ENCODE data around the gene NDUFB10. TPM values are rescaled to one million over a fixed set of nuclear protein-coding genes. Genes with fewer than 3 reads are reported as not detected.

NDUFB10 gene
- total RNA-seq, 1 donor from 2014 or later: 153 TPM

GRCh38 chr16:1924095-1924494 lies 35.2 kb upstream of the NDUFB10 start:
- Histone ChIP-seq H4K20me1 (ENCODE audit: insufficient read depth, low read length) (no peaks in the 10 kb centered on the region), H3K4me2 (ENCODE audit: low read length) (no peak overlapping the region), H2AFZ (ENCODE audit: low read depth, low read length) (no peak overlapping the region), H3K27me3 (ENCODE audit: insufficient read depth, low read length) (peaks cover 38% of the 10 kb centered on the region), H3K4me3 (ENCODE audit: insufficient read depth, low read depth, low read length) (no peak overlapping the region), H3K79me2 (ENCODE audit: insufficient read depth, low read length) (no peaks in the 10 kb centered on the region), H3K27ac (ENCODE audit: low read depth, low read length) (no peak overlapping the region), H3K36me3 (ENCODE audit: insufficient read depth, low read length) (no peaks in the 10 kb centered on the region), H3K9me3 (ENCODE audit: insufficient read depth, low read depth, low read length) (no peaks in the 10 kb centered on the region), H3K4me1 (ENCODE audit: insufficient read depth, low read length) (peaks cover 2% of the 10 kb centered on the region), H3K9ac (ENCODE audit: low read length) (no peak overlapping the region)
- no peaks in the 10 kb centered on the region for H3K9me3 Mint-ChIP-seq (ENCODE audit: unreplicated experiment)
- H3K36me3 Mint-ChIP-seq (ENCODE audit: low read depth, unreplicated experiment): no peaks in the 10 kb centered on the region
- peaks cover 36% of the 10 kb centered on the region for H3K27me3 Mint-ChIP-seq (ENCODE audit: low read depth, unreplicated experiment)
- TF ChIP-seq CTCF (IDR thresholded peaks at IDR 0.05; ENCODE audit: insufficient read depth, low read depth, low read length): no peak
- no peak for TF ChIP-seq EZH2 (IDR thresholded peaks at IDR 0.05; ENCODE audit: insufficient read depth, low read length)
- peaks cover 2% of the 10 kb centered on the region for H3K4me1 Mint-ChIP-seq (ENCODE audit: low read depth, unreplicated experiment)
- H3K27ac Mint-ChIP-seq (ENCODE audit: unreplicated experiment): no peak overlapping the region
- H3K4me3 Mint-ChIP-seq (ENCODE audit: unreplicated experiment): no peak overlapping the region
- DNase-seq (ENCODE audit: low read depth): no peak
- FAIRE-seq: no peak

GRCh38 chr16:1926271-1926670 lies 33.1 kb upstream of the NDUFB10 start:
- Mint-ChIP-seq H3K9me3 (ENCODE audit: unreplicated experiment) (no peaks in the 10 kb centered on the region), H3K36me3 (ENCODE audit: low read depth, unreplicated experiment) (no peaks in the 10 kb centered on the region), H3K4me3 (ENCODE audit: unreplicated experiment) (no peak overlapping the region), H3K27ac (ENCODE audit: unreplicated experiment) (no peak overlapping the region), H3K27me3 (ENCODE audit: low read depth, unreplicated experiment) (peaks cover 26% of the 10 kb centered on the region), H3K4me1 (ENCODE audit: low read depth, unreplicated experiment) (peaks cover under 1% of the 10 kb centered on the region)
- Histone ChIP-seq H2AFZ (ENCODE audit: low read depth, low read length) (no peak overlapping the region), H3K4me1 (ENCODE audit: insufficient read depth, low read length) (peaks cover 6% of the 10 kb centered on the region), H3K9ac (ENCODE audit: low read length) (no peak overlapping the region), H3K9me3 (ENCODE audit: insufficient read depth, low read depth, low read length) (no peaks in the 10 kb centered on the region), H3K27ac (ENCODE audit: low read depth, low read length) (no peak overlapping the region), H3K79me2 (ENCODE audit: insufficient read depth, low read length) (no peaks in the 10 kb centered on the region), H3K27me3 (ENCODE audit: insufficient read depth, low read length) (peaks cover 17% of the 10 kb centered on the region), H3K4me2 (ENCODE audit: low read length) (no peak overlapping the region), H3K36me3 (ENCODE audit: insufficient read depth, low read length) (no peaks in the 10 kb centered on the region), H3K4me3 (ENCODE audit: insufficient read depth, low read depth, low read length) (no peak overlapping the region), H4K20me1 (ENCODE audit: insufficient read depth, low read length) (no peaks in the 10 kb centered on the region)
- DNase-seq (ENCODE audit: low read depth): no peak
- no peak for FAIRE-seq
- TF ChIP-seq CTCF (IDR thresholded peaks at IDR 0.05; ENCODE audit: insufficient read depth, low read depth, low read length): no peak
- no peak for TF ChIP-seq EZH2 (IDR thresholded peaks at IDR 0.05; ENCODE audit: insufficient read depth, low read length)

GRCh38 chr16:1929105-1929504 lies 30.2 kb upstream of the NDUFB10 start:
- Mint-ChIP-seq H3K4me3 (ENCODE audit: unreplicated experiment) (peak overlapping the region; percentile 79), H3K4me1 (ENCODE audit: low read depth, unreplicated experiment) (no peaks in the 10 kb centered on the region), H3K27me3 (ENCODE audit: low read depth, unreplicated experiment) (peaks cover 18% of the 10 kb centered on the region), H3K9me3 (ENCODE audit: unreplicated experiment) (no peaks in the 10 kb centered on the region), H3K27ac (ENCODE audit: unreplicated experiment) (peak overlapping the region; percentile 83), H3K36me3 (ENCODE audit: low read depth, unreplicated experiment) (no peaks in the 10 kb centered on the region)
- FAIRE-seq (no peak), DNase-seq (ENCODE audit: low read depth) (no peak)
- Histone ChIP-seq H3K4me3 (ENCODE audit: insufficient read depth, low read depth, low read length) (peak overlapping the region; percentile 38), H3K27ac (ENCODE audit: low read depth, low read length) (no peak overlapping the region), H3K79me2 (ENCODE audit: insufficient read depth, low read length) (no peaks in the 10 kb centered on the region), H3K4me2 (ENCODE audit: low read length) (peak overlapping the region; percentile 84), H4K20me1 (ENCODE audit: insufficient read depth, low read length) (no peaks in the 10 kb centered on the region), H3K9me3 (ENCODE audit: insufficient read depth, low read depth, low read length) (no peaks in the 10 kb centered on the region), H3K4me1 (ENCODE audit: insufficient read depth, low read length) (peaks cover 6% of the 10 kb centered on the region), H3K36me3 (ENCODE audit: insufficient read depth, low read length) (no peaks in the 10 kb centered on the region), H3K27me3 (ENCODE audit: insufficient read depth, low read length) (no peaks in the 10 kb centered on the region), H2AFZ (ENCODE audit: low read depth, low read length) (peak overlapping the region; percentile 62), H3K9ac (ENCODE audit: low read length) (peak overlapping the region; percentile 65)
- TF ChIP-seq EZH2 (IDR thresholded peaks at IDR 0.05; ENCODE audit: insufficient read depth, low read length): no peak
- no peak for TF ChIP-seq CTCF (IDR thresholded peaks at IDR 0.05; ENCODE audit: insufficient read depth, low read depth, low read length)
